Measurements from ENCODE around the gene SLC28A2.
A peak's percentile ranks its signal among the peaks of the same experiment; 100 is the strongest.
"Not testable (repeated sequence)": the region's sequence is repeated elsewhere in the genome, so short reads cannot be mapped to it uniquely, and the experiment has no call there.

SLC28A2 gene, protein sequence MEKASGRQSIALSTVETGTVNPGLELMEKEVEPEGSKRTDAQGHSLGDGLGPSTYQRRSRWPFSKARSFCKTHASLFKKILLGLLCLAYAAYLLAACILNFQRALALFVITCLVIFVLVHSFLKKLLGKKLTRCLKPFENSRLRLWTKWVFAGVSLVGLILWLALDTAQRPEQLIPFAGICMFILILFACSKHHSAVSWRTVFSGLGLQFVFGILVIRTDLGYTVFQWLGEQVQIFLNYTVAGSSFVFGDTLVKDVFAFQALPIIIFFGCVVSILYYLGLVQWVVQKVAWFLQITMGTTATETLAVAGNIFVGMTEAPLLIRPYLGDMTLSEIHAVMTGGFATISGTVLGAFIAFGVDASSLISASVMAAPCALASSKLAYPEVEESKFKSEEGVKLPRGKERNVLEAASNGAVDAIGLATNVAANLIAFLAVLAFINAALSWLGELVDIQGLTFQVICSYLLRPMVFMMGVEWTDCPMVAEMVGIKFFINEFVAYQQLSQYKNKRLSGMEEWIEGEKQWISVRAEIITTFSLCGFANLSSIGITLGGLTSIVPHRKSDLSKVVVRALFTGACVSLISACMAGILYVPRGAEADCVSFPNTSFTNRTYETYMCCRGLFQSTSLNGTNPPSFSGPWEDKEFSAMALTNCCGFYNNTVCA

GRCh38 chr15:45251888-45252287 is at the start of gene SLC28A2:
TSS of gene SLC28A2 (plus strand) at chr15:45252234. CDS start at chr15:45253216, 982 bp downstream.
- no peak for DNase-seq

- no peak for DNase-seq
Measured at GRCh38 chr15:45203182-45203581, 48.9 kb upstream of the SLC28A2 start.

DNA sequence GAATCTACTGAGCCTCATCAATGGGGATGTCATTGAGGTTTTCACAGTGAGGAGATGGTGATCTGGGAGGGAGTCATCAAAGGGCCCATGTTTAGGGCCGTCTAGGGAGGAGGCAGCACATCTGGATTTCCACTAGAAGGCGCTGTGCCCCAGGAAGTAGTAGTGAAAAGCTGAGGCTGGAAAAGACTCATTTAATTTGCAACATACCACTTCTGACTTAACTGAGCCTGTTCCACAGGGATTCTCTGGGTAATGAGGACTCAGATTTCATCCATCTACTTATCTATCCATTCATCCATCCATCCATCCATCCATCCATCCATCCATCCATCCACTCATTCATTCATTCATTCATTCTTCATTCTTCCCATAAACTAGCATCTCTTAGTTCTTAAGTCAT is 46.8 kb upstream of the SLC28A2 start:
- DNase-seq, result peak; percentile 43

DNA sequence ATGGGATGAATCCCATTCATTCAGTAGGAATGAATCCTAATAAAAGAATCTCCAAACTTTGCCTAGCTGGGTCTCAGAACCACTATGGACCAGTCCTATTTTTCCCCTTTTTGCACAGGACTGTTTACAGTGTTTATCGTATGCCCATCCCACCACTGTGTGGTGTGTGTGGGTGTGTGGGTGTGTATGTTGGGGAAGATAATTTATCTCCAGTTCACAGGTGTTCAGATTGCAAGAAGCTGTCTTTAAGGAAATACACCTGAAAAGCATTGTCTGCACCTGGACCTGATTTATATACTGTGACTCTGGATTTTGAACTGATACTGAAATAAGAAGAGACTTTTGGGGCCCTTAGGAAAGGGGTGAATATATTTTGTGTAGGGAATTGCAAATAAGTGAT is 39.5 kb upstream of the SLC28A2 start:
- DNase-seq, result no peak

- no peak for DNase-seq
Measured at GRCh38 chr15:45221053-45221599, 30.9 kb upstream of the SLC28A2 start.

- DNase-seq, result no peak
Measured at GRCh38 chr15:45221967-45222366, 30.1 kb upstream of the SLC28A2 start.

- DNase-seq, result no peak
Measured at GRCh38 chr15:45224621-45225217, 27.3 kb upstream of the SLC28A2 start.

- no peak for DNase-seq
Measured at GRCh38 chr15:45225506-45226273, 26.3 kb upstream of the SLC28A2 start.

DNA sequence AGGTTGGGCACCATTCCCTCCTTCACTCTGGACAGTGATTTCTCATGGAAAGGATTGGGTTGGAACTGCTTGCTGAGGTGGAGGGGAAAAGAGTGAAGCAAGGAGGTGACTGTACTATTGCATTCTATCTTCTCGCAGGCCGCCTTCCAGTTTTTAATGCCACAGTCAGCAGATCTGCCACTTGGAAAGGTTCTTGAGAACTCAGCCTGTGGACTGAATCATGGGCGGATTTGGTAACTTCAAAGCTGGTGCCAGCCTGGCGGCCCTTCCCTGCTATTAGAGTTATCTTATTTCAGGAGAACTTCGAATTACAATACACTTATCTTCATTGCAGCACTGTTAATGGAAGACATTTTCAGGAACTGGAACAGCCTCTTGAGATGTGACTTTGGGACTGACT is 23.1 kb upstream of the SLC28A2 start:
- no peak for DNase-seq

GRCh38 chr15:45230245-45230965 is 21.6 kb upstream of the SLC28A2 start:
- no peak for DNase-seq

- DNase-seq, result no peak
Measured at GRCh38 chr15:45231132-45231531, 20.9 kb upstream of the SLC28A2 start.

DNA sequence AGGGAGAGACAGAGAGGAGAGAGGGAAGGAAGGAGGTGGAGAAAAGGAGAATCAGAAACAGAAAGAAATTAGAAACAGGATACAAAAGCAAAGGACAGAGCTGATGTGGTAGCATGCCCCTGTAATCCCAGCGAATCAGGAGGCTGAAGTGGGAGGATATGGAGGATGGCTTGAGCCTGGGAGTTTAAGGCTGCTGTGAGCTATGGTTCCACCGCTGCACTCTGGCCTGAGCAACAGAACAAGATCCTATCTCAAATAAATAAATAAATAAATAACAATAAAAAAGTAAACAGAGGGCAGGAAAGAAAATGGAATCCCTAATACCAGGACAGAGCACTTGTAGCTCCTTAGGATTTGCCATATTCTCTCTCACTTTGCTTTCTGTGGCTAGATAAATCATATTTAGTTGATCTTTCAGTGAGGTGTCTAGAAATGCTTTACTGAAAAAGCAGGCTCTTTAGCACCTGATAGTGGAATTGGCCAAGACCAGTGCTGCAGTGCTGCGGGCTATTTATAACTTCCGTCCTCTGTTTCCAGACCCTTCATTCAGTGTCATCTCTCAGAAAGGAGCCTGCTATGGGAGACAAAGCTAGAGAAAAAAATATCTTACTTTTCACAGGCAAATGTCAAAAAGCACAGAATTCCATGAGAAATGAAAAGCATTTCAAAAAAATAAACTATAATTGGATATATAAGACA is 20.0 kb upstream of the SLC28A2 start:
- no peak for DNase-seq

GRCh38 chr15:45234562-45235235 is 17.3 kb upstream of the SLC28A2 start:
- no peak for DNase-seq

GRCh38 chr15:45236806-45237205 is 15.2 kb upstream of the SLC28A2 start:
- DNase-seq, result not testable (repeated sequence)

- no peak for DNase-seq
Measured at GRCh38 chr15:45242289-45242688, 9.7 kb upstream of the SLC28A2 start.

- DNase-seq, result no peak
Measured at GRCh38 chr15:45249125-45249780, 2.8 kb upstream of the SLC28A2 start.

GRCh38 chr15:45253330-45253729 is 1.3 kb downstream of the SLC28A2 start:
- DNase-seq, result no peak

GRCh38 chr15:45254405-45254804 is 2.4 kb downstream of the SLC28A2 start:
- no peak for DNase-seq

DNA sequence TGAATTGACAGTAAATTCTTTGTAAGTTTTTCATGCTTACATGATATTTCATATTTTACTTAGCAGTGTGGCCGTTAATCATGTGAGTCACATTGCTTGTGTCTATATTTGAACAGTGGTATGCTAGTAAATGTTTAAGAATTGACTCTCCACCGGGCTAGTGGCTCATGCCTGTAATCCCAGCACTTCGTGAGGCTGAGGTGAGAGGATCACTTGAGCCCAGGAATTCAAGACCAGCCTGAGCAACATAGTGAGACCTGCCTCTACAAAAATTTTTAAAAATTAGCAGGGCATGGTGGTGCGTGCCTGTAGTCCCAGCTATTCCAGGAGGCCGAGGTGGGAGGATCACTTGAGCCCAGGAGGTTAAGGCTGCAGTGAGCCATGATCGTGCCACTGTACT is 2.8 kb downstream of the SLC28A2 start:
- not testable (repeated sequence) for DNase-seq

- no peak for DNase-seq
Measured at GRCh38 chr15:45259796-45260195, 7.8 kb downstream of the SLC28A2 start.
